ENCODE results near the gene PSD4. TPM values are rescaled to one million over a fixed set of nuclear protein-coding genes. Genes with fewer than 3 reads are reported as not detected.

The PSD4 gene
- total RNA-seq, 1 experiment from 2014 or later = 1.0 TPM

DNA sequence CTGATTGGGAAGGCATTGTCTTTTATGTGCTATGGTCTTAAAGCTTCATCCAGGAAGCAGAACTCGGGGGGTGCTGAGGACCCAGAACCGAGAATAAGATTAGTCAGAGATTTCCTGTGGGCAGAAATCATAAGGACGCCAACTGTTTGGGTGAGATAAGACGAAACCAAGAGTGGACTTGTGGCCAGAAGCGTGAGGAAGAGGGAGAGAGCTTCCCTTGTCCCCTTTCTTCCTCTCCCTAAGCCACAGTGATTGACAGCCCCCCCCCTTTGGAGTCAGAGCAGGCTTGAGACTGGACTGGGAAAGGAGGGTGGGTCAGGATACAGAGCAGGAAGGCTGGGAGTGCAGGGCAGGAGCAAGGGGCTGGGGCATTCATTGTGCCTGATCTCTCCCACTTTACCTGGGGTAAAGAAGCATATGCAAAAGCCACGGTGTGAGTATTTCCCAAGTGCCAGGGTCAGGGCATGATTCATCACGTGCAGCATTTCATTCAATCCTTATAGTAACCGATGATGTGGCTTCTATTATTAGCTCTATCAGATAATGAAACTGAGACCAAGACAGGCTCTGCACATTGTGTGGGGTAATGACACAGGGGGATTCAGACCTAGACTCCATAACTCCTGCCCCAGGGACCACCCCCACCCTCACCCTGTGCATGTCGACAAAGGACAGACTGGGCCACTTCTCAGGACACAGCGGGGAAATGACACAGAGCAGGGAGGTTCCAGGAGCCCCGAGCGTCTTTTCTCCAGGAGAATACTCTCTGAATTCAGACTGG lies 49.4 kb upstream of the PSD4 start:
- no peak overlapping the region for H3K4me2 ChIP-seq (ENCODE audit: insufficient read depth, insufficient read length, low read length)
- no peak overlapping the region for H3T11ph ChIP-seq (ENCODE audit: low read length)
- no peak overlapping the region for H2BK5ac ChIP-seq (ENCODE audit: insufficient read length, low read length)
- no peak overlapping the region for H2BK12ac ChIP-seq (ENCODE audit: insufficient read length, low read depth, low read length)
- H4K5ac ChIP-seq (ENCODE audit: insufficient read length, low read depth, low read length) = no peak overlapping the region
- Mint-ChIP-seq H3K9me3 (no peaks in the 10 kb centered on the region), H3K27ac (no peak overlapping the region), H3K4me3 (no peak overlapping the region), H3K36me3 (ENCODE audit: insufficient read depth in 1 of 3, low read depth in 3 of 3) (no peaks in the 10 kb centered on the region), H3K4me1 (no peaks in the 10 kb centered on the region), H3K27me3 (ENCODE audit: low read depth) (peaks cover 24% of the 10 kb centered on the region)
- H3K4ac ChIP-seq (ENCODE audit: low read depth, low read length) = no peak overlapping the region
- H3K79me1 ChIP-seq (ENCODE audit: insufficient read depth, low read depth, low read length, poor library complexity, severe bottlenecking) = no peaks in the 10 kb centered on the region
- no peak overlapping the region for H3K18ac ChIP-seq (ENCODE audit: insufficient read length, low read depth, low read length)
- no peak overlapping the region for H2BK120ac ChIP-seq (ENCODE audit: low read depth, low read length, poor library complexity, severe bottlenecking)
- no peak overlapping the region for H3K23ac ChIP-seq (ENCODE audit: insufficient read length, low read depth, low read length)
- no peak for DNase-seq
- H3K9ac ChIP-seq (ENCODE audit: extremely low read depth, insufficient read length, low read length) = no peak overlapping the region
- H3K27me3 ChIP-seq (ENCODE audit: insufficient read depth, low read length) = no peaks in the 10 kb centered on the region
- H2BK20ac ChIP-seq (ENCODE audit: low read depth, low read length, poor library complexity, severe bottlenecking) = no peak overlapping the region
- no peak overlapping the region for H2AK5ac ChIP-seq (ENCODE audit: insufficient read length, low read length)
- TF ChIP-seq, protein P1, sequence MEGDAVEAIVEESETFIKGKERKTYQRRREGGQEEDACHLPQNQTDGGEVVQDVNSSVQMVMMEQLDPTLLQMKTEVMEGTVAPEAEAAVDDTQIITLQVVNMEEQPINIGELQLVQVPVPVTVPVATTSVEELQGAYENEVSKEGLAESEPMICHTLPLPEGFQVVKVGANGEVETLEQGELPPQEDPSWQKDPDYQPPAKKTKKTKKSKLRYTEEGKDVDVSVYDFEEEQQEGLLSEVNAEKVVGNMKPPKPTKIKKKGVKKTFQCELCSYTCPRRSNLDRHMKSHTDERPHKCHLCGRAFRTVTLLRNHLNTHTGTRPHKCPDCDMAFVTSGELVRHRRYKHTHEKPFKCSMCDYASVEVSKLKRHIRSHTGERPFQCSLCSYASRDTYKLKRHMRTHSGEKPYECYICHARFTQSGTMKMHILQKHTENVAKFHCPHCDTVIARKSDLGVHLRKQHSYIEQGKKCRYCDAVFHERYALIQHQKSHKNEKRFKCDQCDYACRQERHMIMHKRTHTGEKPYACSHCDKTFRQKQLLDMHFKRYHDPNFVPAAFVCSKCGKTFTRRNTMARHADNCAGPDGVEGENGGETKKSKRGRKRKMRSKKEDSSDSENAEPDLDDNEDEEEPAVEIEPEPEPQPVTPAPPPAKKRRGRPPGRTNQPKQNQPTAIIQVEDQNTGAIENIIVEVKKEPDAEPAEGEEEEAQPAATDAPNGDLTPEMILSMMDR (conservative IDR thresholded peaks at IDR 0.05) = no peak
- no peak overlapping the region for H4K91ac ChIP-seq (ENCODE audit: insufficient read length, low read depth, low read length)
- H4K20me1 ChIP-seq (ENCODE audit: control insufficient read depth, insufficient read depth, insufficient read length) = no peaks in the 10 kb centered on the region
- H3K14ac ChIP-seq (ENCODE audit: insufficient read depth, low read length) = no peak overlapping the region; the same call in 1 of the 2 replicates
- no peak overlapping the region for H4K8ac ChIP-seq (replicated peaks; ENCODE audit: insufficient read length, low read depth, low read length)
- no CpG with 5 or more reads among the region's 12 CpGs for WGBS (ENCODE audit: extremely low coverage, insufficient read length, low lambda C conversion rate)
- H3K56ac ChIP-seq (ENCODE audit: insufficient read length, low read depth, low read length) = no peak overlapping the region
- no peak overlapping the region for H3K27ac ChIP-seq (ENCODE audit: insufficient read length, low read depth, low read length)
- no peaks in the 10 kb centered on the region for H3K23me2 ChIP-seq (ENCODE audit: insufficient read length, low read depth, low read length, poor library complexity, severe bottlenecking)
- H2BK15ac ChIP-seq (ENCODE audit: low read depth, low read length) = no peak overlapping the region
- H3K79me2 ChIP-seq (ENCODE audit: insufficient read depth, low read length) = no peaks in the 10 kb centered on the region
- H3K4me1 ChIP-seq (ENCODE audit: insufficient read depth, low read length) = no peaks in the 10 kb centered on the region
- no peaks in the 10 kb centered on the region for H3K9me3 ChIP-seq (ENCODE audit: control insufficient read depth, low read depth, low read length)
- no peak overlapping the region for H2AFZ ChIP-seq (ENCODE audit: low read length)
